ENCODE results near the gene ABCC1.

DNA sequence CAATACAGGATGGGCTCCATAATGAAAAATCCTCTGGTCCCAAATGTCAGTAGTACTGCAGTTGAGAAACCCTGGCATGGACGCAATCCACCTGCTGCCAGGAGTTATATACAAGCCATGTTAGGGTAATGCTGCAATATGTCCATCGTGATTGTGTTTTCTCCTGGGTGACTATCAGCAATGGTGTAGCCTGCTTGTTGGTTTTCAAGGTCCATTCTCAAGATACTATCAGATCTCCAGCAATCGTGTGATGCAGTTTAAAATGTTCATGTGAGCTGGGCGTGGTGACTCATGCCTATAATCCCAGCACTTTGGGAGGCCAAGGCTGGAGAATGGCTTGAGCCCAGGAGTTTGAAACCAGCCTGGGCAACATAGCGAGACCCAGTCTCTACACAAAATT is 24.0 kb downstream of the ABCC1 start:
- TF ChIP-seq, protein P1, sequence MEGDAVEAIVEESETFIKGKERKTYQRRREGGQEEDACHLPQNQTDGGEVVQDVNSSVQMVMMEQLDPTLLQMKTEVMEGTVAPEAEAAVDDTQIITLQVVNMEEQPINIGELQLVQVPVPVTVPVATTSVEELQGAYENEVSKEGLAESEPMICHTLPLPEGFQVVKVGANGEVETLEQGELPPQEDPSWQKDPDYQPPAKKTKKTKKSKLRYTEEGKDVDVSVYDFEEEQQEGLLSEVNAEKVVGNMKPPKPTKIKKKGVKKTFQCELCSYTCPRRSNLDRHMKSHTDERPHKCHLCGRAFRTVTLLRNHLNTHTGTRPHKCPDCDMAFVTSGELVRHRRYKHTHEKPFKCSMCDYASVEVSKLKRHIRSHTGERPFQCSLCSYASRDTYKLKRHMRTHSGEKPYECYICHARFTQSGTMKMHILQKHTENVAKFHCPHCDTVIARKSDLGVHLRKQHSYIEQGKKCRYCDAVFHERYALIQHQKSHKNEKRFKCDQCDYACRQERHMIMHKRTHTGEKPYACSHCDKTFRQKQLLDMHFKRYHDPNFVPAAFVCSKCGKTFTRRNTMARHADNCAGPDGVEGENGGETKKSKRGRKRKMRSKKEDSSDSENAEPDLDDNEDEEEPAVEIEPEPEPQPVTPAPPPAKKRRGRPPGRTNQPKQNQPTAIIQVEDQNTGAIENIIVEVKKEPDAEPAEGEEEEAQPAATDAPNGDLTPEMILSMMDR (IDR thresholded peaks at IDR 0.05) = no peak
- TF ChIP-seq POLR2A (IDR thresholded peaks at IDR 0.05) (no peak), EP300 (IDR thresholded peaks at IDR 0.05) (no peak)
